A673 (cell line): ENCODE results near the gene SUPT3H.

Experiments
- EZH2 ChIP-seq: fragments of 200-600 bp; sonication (generic); IDR thresholded peaks from 2 replicates; pipeline ENCODE4 v1.6.1; 2017; ENCODE audit warnings: borderline replicate concordance, low read depth, mild to moderate bottlenecking, mixed read lengths, antibody characterized with exemption, low read length; ENCODE audit not compliant: poor library complexity, severe bottlenecking
- TF ChIP-seq, protein P1 (sequence below): fragments of 300-800, 200-600 bp; sonication (generic); conservative IDR thresholded peaks from 2 replicates; pipeline ENCODE4 v1.5.1; 2017; ENCODE audit warnings: low read depth, mild to moderate bottlenecking, antibody characterized with exemption, low read length, moderate library complexity, mixed read lengths

DNA sequence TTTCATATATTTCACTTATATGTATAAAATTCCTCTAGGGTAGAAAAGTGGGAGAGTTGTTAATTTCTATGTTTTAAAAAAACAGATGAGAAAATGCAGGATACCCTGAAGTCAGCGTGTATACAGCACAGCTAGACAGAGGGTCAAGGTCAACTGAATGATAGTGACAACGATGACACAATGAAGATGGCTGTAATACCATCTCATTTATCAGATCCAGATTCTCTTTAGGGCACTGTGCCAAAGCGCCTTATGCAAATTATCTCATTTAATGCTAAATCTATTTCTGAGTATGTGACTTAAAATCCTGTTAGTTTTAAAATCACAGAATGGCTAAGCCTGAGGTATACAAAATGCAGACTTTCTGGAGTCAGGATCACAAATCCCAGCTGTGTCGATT is 481.0 kb downstream of the SUPT3H start:
- TF ChIP-seq, protein P1, sequence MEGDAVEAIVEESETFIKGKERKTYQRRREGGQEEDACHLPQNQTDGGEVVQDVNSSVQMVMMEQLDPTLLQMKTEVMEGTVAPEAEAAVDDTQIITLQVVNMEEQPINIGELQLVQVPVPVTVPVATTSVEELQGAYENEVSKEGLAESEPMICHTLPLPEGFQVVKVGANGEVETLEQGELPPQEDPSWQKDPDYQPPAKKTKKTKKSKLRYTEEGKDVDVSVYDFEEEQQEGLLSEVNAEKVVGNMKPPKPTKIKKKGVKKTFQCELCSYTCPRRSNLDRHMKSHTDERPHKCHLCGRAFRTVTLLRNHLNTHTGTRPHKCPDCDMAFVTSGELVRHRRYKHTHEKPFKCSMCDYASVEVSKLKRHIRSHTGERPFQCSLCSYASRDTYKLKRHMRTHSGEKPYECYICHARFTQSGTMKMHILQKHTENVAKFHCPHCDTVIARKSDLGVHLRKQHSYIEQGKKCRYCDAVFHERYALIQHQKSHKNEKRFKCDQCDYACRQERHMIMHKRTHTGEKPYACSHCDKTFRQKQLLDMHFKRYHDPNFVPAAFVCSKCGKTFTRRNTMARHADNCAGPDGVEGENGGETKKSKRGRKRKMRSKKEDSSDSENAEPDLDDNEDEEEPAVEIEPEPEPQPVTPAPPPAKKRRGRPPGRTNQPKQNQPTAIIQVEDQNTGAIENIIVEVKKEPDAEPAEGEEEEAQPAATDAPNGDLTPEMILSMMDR: no peak
- no peak for TF ChIP-seq EZH2
